ENCODE data around the gene CNTRL. TPM values are rescaled to one million over a fixed set of nuclear protein-coding genes. Genes with fewer than 3 reads are reported as not detected.
"Not testable (repeated sequence)": the region's sequence is repeated elsewhere in the genome, so short reads cannot be mapped to it uniquely, and the experiment has no call there.

The CNTRL gene
- total RNA-seq, 1 experiment from 2014 or later: 31.3 TPM

- no peak for DNase-seq (ENCODE audit: low spot score)
Measured at GRCh38 chr9:121069396-121069795, 5.4 kb upstream of the CNTRL start.

DNA sequence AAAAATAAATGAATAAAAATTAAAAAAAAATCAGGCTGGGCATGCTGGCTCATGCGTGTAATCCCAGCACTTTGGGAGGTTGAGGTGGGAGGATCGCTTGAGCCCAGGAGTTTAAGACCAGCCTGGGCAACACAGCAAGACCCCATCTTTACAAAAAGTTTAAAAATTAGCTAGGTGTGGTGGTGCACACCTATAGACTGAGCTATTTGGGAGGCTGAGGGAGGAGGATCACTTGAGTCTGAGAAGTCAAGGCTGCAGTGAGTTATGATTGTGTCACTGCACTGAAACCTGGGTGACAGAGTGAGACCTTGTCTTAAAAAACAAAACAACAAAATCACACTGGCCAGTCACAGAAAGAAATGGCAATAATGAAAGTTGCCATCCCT, 3.4 kb upstream of the CNTRL start:
- no peak for DNase-seq (ENCODE audit: low spot score)

DNA sequence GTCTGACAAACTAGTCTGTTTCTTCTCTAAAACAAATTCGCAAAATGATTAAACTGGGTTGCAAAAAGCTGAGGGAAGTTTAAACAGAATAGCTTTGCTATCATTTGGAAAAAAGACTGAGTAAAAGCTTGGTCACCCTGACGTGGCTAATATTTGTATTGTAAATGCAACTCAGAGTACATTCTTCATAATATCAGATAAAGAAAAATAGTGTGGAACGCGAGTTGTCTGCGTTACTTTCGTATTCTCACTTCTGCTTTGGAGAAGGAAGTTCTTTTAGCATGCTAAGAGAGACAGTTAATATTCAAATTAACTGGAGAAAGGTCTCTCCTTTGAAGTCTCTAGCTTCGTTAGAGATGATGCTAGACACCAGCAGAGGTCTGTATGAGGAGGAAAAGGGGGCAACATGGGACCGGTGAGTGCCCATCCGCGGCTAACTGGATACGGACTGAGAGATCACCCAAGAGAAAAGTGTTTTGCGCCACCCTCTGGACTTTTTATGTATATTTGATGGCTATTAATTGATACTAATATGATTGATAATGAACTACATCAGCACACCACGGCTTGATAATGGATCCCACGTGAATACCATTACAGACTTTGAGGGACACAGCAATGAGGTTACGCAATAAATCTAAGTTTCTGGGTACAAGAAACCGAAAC, 2.9 kb upstream of the CNTRL start:
- no peak for DNase-seq (ENCODE audit: low spot score)

DNA sequence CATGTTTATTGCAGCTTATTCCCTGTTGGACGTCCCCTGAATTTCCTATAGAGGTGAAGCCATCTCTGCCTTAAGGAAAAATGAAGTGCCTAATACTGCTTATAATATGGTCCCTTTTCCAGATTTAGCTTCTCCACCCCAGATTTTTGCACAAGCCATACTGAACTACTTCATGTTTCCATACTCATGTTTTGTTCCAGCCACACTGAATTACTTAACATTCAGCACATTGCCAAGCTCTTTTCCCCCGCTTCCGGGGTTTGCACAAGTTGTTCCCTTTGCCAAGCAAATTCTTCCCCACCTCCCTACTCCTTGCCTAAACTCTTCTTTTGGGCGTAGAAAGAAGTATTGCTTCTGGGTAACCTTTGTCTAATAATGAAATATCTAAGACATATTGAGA, 1.7 kb upstream of the CNTRL start:
- DNase-seq (ENCODE audit: low spot score): no peak

DNA sequence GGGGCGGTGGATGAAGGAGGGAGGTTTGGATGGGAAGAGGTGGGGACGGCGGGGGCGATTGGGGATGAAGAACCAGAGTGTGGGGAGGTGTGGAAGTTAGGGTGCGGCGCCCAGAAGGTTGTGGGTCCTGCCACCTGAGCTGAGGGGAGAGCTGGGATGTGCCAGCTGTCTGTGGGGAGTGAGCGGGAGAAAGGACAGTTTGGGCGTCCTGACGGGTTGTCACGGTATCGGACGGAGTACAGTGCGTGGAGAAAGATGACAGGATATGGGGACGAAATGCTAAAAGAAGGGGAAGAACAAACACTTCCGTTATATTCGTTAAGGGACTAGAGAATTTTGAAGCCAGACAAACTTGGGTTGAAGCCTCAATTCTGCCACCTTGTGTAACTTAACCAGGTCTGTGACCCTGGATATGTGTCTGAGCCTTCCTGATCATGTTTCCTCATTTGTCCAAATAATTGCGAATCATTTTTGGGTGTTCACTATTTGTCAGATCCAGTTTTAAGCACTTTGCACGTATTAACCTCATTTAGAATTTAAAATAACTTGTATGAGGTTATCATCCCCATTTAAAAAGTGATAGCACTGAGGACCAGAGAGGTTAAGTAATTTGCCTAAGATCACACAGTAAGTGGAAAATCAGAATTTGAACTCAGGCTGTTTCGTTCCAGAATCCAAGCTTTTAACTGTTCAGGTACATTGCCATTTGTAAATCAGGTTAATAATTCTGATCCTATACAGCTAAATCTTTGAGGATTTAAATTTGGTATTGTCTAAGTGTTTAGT, 689 bp downstream of the CNTRL start:
- DNase-seq (ENCODE audit: low spot score): no peak

- no peak for DNase-seq (ENCODE audit: low spot score)
Measured at GRCh38 chr9:121082075-121082474, 7.3 kb downstream of the CNTRL start.

DNA sequence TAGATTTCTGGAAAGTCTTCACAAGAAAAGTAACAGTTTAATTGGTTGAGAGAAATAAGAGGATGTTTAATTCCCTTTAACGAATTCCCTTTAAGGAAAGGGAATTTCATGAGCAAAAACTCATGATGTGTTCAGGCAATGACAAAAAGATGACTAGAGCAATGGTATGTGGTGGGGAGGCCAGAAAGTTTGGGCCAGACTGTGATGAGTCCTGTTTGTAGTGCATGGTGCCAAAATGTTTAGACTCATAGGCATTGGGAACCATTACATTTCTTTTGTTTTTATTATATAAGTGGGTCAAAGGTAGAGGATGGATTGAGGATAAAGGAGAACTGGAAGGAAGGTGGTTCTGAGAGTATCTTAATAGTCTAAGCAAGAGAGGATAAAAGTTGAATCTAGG, 10.9 kb downstream of the CNTRL start:
- no peak for DNase-seq (ENCODE audit: low spot score)

GRCh38 chr9:121088576-121088975, 13.8 kb downstream of the CNTRL start:
- DNase-seq (ENCODE audit: low spot score): no peak

GRCh38 chr9:121090743-121091142, 16.0 kb downstream of the CNTRL start:
- not testable (repeated sequence) for DNase-seq (ENCODE audit: low spot score)

- DNase-seq (ENCODE audit: low spot score): no peak
Measured at GRCh38 chr9:121095057-121095456, 20.3 kb downstream of the CNTRL start.

- no peak for DNase-seq (ENCODE audit: low spot score)
Measured at GRCh38 chr9:121098567-121099198, 23.9 kb downstream of the CNTRL start.

DNA sequence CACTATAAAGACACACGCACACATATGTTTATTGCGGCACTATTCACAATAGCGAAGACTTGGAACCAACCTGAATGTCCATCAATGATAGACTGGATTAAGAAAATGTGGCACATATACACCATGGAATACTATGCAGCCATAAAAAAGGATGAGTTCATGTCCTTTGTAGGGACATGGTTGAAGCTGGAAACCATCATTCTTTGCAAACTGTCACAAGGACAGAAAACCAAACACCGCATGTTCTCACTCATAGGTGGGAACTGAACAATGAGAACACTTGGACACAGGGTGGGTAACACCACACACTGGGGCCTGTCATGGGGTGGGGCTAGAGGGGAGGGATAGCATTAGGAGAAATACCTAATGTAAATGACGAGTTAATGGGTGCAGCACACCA, 29.3 kb downstream of the CNTRL start:
- DNase-seq (ENCODE audit: low spot score): not testable (repeated sequence)

DNA sequence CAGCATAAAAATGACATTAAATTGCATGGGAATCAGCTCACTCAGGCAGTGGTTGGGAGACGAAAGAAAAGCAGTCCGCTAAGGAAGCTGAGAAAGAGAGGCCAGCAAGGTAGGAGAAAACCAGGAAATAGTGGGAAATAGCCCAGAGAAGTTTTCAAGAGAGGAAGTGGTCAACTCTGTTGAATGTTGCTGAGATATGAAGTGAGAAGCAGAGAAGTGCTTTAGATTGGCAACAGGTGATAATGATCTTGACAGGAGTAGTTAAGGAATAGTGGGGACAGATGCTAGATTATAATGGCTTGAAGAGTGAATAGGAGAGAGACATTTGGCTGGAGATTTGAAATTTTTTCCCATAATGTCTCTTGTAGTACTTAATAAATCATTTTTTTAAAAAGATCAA, 30.8 kb downstream of the CNTRL start:
- DNase-seq (ENCODE audit: low spot score): no peak

- DNase-seq (ENCODE audit: low spot score): peak; percentile 13
Measured at GRCh38 chr9:121107029-121107428, 32.3 kb downstream of the CNTRL start.

DNA sequence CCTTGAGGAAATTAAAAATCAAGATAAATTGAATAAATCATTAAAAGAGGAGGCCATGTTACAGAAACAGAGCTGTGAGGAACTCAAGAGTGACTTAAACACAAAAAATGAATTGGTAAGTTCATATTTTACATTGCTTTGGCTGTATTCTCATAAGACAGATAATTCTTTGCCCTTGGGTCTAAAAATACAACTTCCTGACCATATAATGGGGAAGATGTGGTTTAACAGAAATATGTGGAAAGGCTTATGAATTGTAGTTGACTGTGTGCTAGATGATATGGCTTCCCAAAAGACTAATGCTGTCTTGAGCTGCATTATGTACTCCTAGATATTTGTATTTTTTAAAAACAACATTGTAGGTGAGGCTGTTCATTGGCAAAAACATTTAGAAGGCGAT, 33.1 kb downstream of the CNTRL start:
- DNase-seq (ENCODE audit: low spot score): no peak

GRCh38 chr9:121115466-121115865, 40.7 kb downstream of the CNTRL start:
- DNase-seq (ENCODE audit: low spot score): no peak

- DNase-seq (ENCODE audit: low spot score): no peak
Measured at GRCh38 chr9:121118266-121118665, 43.5 kb downstream of the CNTRL start.

DNA sequence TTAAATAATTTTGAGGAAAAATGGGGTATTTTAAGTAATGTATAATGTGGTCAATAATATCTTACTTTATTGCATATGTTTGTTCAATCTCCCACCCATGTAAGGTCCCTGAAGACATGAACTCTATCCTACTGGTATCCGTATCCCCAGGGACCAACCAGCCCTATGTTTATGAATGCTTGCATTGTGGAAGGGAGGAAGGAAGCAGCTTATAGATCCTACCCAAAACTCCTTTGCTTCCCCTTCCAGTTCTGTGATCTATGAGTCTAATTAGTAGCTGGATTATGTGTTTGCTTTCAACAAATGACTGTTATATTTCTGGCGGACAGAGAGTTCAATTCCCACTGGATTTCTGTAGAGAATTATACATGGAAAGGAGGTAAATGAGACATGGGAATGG, 45.6 kb downstream of the CNTRL start:
- DNase-seq (ENCODE audit: low spot score): no peak

GRCh38 chr9:121121582-121122087, 46.9 kb downstream of the CNTRL start:
- DNase-seq (ENCODE audit: low spot score): peak; percentile 98

GRCh38 chr9:121122246-121123032, 47.7 kb downstream of the CNTRL start:
- peak; percentile 17 for DNase-seq (ENCODE audit: low spot score)

DNA sequence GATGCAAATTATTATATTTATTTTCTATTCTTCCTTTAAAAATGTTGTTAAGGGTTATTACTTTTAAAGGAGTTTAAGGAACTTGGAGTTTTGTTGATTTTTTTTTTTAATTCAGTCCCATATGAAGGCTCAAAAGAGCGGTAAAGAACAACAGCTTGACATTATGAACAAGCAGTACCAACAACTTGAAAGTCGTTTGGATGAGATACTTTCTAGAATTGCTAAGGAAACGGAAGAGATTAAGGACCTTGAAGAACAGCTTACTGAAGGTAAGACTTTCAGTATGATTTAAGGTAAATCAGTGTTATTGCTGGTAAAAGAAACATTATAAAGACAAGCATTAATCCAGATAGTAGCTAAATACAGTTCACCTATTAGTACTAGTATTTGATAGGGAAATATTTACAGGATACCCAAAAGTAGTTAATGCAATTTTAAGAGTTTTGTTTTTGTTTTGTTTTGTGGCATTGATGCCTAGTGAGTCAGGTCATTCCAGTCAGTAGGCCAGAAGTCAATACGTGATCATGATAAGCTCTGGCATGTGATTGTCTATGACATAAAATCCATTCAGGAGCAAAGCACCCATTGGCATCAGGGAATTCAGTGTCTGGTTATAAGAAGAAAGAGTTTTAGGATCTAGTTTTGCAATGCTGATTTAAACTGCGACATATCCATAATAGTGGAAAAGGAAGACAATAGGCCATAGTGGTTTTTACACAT, 49.2 kb downstream of the CNTRL start:
- DNase-seq (ENCODE audit: low spot score): no peak

Measured in A172 (cell line).